ENCODE measurements around the gene PSPH.
"Not testable (repeated sequence)": the region's sequence is repeated elsewhere in the genome, so short reads cannot be mapped to it uniquely, and the experiment has no call there.

DNA sequence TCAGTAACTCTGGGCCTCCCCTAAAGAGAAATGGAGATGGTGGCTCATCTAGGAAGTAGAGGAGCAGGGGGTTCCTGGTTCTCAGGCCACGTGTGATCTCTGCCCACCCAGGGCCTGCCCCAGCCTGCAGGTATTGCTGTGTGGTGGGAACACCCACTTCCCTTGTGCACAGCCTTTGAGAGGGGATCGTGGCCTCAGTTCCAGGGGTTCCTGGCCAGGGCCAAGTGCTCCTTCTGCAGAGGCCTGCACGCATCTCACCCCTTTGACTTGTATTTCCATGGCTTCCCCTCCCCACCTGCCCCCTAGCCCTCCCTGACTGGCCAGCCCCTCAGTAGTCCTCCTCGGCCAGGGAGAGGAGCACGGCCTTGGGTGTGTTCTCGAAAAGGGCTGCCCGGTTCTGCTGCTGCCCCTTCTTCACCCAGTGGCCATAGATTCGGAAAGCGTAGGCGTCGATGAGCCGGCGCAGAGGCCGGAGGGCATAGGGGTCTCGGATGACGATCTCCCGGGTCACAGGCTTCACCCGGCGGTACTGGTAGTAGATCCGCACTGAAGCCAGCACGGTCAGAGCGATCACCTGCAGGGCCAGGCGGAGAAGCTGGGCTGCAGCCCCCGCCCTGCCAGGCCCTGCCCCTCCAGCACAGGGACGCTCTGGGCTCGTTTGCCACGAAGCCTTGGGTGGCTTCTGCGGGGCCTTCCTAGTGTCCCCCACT, 29.6 kb upstream of the PSPH start:
- not testable (repeated sequence) for TF ChIP-seq CTCF (IDR thresholded peaks at IDR 0.05 in 2 of 3, conservative IDR thresholded peaks at IDR 0.05 in 1 of 3; ENCODE audit: borderline replicate concordance in 1 of 3, insufficient read depth in 1 of 3, low read depth in 2 of 3, low read length in 2 of 3); REST (IDR thresholded peaks at IDR 0.05; ENCODE audit: low read depth)
